DND-41 (cell line): ENCODE measurements around the gene TUBB6.

Experiments
- EZH2 ChIP-seq: IDR thresholded peaks from 3 replicates; pipeline ENCODE4 v1.6.1; 2012; ENCODE audit warnings: borderline replicate concordance, low read depth, mild to moderate bottlenecking, moderate library complexity, low read length, inconsistent platforms; ENCODE audit not compliant: severe bottlenecking
- TF ChIP-seq, protein P1 (sequence below): IDR thresholded peaks from 2 replicates; pipeline ENCODE4 v1.5.1; 2012; ENCODE audit warnings: borderline replicate concordance, low read length, moderate library complexity, mild to moderate bottlenecking; ENCODE audit not compliant: poor library complexity, severe bottlenecking; ENCODE audit errors: extremely low read depth

DNA sequence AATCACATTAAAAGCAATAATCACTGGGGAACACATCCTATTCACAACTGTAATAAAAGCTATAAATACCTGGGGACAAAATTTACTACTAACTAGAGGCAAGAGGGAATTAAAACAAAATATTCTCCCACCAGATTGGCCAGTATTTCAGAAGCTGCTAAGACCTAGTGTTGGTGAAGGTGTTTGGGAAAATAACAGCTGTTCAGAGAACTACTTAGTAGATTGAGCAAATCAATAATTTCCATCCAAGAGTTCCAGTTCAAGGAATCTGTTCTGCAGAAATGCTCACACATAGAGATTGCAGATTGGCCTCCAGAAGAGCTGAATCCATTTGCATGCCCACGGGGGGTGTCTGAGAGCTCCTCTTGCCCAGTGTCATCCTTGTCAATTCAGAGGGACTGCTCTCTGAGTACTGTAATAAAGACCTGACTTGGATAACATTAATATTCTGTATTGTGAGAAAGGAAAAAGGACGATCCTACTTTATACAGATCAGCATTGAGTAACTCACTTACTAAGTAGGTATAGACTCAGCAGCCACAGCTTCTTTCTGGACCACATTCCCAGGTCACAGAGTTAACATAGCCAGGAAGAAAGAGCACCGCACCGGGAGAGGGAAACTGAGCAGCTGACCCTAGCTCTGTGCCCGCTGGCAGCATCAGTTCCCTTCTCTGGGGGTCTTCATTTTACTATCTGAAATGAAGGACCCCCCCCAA, 5.6 kb downstream of the TUBB6 start:
- TF ChIP-seq, protein P1, sequence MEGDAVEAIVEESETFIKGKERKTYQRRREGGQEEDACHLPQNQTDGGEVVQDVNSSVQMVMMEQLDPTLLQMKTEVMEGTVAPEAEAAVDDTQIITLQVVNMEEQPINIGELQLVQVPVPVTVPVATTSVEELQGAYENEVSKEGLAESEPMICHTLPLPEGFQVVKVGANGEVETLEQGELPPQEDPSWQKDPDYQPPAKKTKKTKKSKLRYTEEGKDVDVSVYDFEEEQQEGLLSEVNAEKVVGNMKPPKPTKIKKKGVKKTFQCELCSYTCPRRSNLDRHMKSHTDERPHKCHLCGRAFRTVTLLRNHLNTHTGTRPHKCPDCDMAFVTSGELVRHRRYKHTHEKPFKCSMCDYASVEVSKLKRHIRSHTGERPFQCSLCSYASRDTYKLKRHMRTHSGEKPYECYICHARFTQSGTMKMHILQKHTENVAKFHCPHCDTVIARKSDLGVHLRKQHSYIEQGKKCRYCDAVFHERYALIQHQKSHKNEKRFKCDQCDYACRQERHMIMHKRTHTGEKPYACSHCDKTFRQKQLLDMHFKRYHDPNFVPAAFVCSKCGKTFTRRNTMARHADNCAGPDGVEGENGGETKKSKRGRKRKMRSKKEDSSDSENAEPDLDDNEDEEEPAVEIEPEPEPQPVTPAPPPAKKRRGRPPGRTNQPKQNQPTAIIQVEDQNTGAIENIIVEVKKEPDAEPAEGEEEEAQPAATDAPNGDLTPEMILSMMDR, result no peak
- no peak for TF ChIP-seq EZH2
